Measurements from ENCODE around the gene ZNF200. TPM values are rescaled to one million over a fixed set of nuclear protein-coding genes. Genes with fewer than 3 reads are reported as not detected.

Gene ZNF200
- total and polyA plus RNA-seq, 2 experiments from 2014 or later: 4.6 to 12.5 TPM

DNA sequence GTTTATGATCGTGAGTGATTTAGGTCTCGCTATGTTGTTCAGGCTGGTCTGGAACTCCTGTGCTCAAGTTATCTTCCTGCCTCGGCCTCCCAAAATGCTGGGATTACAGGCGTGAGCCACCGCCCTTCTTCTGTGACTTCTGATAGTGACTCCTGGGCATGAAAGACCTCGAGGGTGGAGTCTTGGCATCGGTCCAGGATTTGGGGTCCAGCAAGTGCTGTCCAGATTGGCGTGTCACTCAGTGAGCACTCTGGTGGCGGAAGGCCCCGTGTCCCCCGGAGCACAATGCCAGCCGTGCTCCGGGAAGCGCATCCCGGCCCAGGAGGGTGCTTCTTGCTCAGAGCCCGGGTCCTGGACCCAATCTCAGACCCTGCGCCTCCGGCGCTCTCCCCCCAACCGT lies 40.2 kb downstream of the ZNF200 start:
- Histone ChIP-seq H3K4me1 (ENCODE audit: insufficient read depth) (peaks cover 5% of the 10 kb centered on the region), H3K4me3 (no peak overlapping the region), H3K36me3 (replicated peaks; ENCODE audit: insufficient read depth, low read depth) (no peaks in the 10 kb centered on the region), H3K4me2 (no peak overlapping the region), H2AFZ (no peak overlapping the region), H4K20me1 (ENCODE audit: insufficient read depth, poor library complexity, severe bottlenecking) (no peaks in the 10 kb centered on the region), H3K9me3 (ENCODE audit: low read depth) (no peaks in the 10 kb centered on the region), H3K79me2 (no peaks in the 10 kb centered on the region), H3K27ac (no peak overlapping the region), H3K9me2 (replicated peaks; ENCODE audit: insufficient read depth) (no peaks in the 10 kb centered on the region), H3K27me3 (peaks cover 41% of the 10 kb centered on the region)
- TF ChIP-seq CTCF (IDR thresholded peaks at IDR 0.05; ENCODE audit: poor library complexity) (no peak), EZH2phosphoT487 (IDR thresholded peaks at IDR 0.05; ENCODE audit: low read depth, severe bottlenecking, unreplicated experiment) (no peak), EZH2 (IDR thresholded peaks at IDR 0.05; ENCODE audit: borderline replicate concordance) (no peak)
- WGBS (ENCODE audit: low lambda C conversion rate, missing lambda C conversion rate): 92% methylated on average over 20 of the region's 20 CpGs
- DNase-seq (ENCODE audit: low spot score): no peak

- 94% methylated on average over 48 of the region's 49 CpGs for WGBS (ENCODE audit: low lambda C conversion rate, missing lambda C conversion rate)
- H3K9me3 ChIP-seq (ENCODE audit: low read depth): no peaks in the 10 kb centered on the region
- no peak for TF ChIP-seq CTCF (IDR thresholded peaks at IDR 0.05; ENCODE audit: poor library complexity)
- TF ChIP-seq EZH2 (IDR thresholded peaks at IDR 0.05; ENCODE audit: borderline replicate concordance): no peak
- no peak for TF ChIP-seq EZH2phosphoT487 (IDR thresholded peaks at IDR 0.05; ENCODE audit: low read depth, severe bottlenecking, unreplicated experiment)
- H2AFZ ChIP-seq: no peak overlapping the region
- H4K20me1 ChIP-seq (ENCODE audit: insufficient read depth, poor library complexity, severe bottlenecking): no peaks in the 10 kb centered on the region
- no peak overlapping the region for H3K4me2 ChIP-seq
- no peaks in the 10 kb centered on the region for H3K9me2 ChIP-seq (replicated peaks; ENCODE audit: insufficient read depth)
- no peak overlapping the region for H3K4me3 ChIP-seq
- DNase-seq (ENCODE audit: low spot score): no peak
- no peaks in the 10 kb centered on the region for H3K79me2 ChIP-seq
- peaks cover 12% of the 10 kb centered on the region for H3K4me1 ChIP-seq (ENCODE audit: insufficient read depth)
- H3K27me3 ChIP-seq: peaks cover 54% of the 10 kb centered on the region
- H3K27ac ChIP-seq: no peak overlapping the region
- H3K36me3 ChIP-seq (replicated peaks; ENCODE audit: insufficient read depth, low read depth): no peaks in the 10 kb centered on the region
Measured at GRCh38 chr16:3193221-3194212, 41.4 kb downstream of the ZNF200 start.

GRCh38 chr16:3192476-3193019 lies 42.4 kb downstream of the ZNF200 start:
- no peaks in the 10 kb centered on the region for H4K20me1 ChIP-seq (ENCODE audit: insufficient read depth, poor library complexity, severe bottlenecking)
- TF ChIP-seq CTCF (IDR thresholded peaks at IDR 0.05; ENCODE audit: poor library complexity): no peak
- no peak for TF ChIP-seq EZH2 (IDR thresholded peaks at IDR 0.05; ENCODE audit: borderline replicate concordance)
- TF ChIP-seq EZH2phosphoT487 (IDR thresholded peaks at IDR 0.05; ENCODE audit: low read depth, severe bottlenecking, unreplicated experiment): no peak
- no peak overlapping the region for H3K4me2 ChIP-seq
- no peaks in the 10 kb centered on the region for H3K36me3 ChIP-seq (replicated peaks; ENCODE audit: insufficient read depth, low read depth)
- H3K27me3 ChIP-seq: peaks cover 59% of the 10 kb centered on the region
- H3K9me3 ChIP-seq (ENCODE audit: low read depth): no peaks in the 10 kb centered on the region
- 93% methylated on average over 35 of the region's 36 CpGs for WGBS (ENCODE audit: low lambda C conversion rate, missing lambda C conversion rate)
- H3K4me1 ChIP-seq (ENCODE audit: insufficient read depth): peaks cover 12% of the 10 kb centered on the region
- no peak overlapping the region for H3K4me3 ChIP-seq
- H2AFZ ChIP-seq: no peak overlapping the region
- H3K79me2 ChIP-seq: no peaks in the 10 kb centered on the region
- H3K27ac ChIP-seq: no peak overlapping the region
- H3K9me2 ChIP-seq (replicated peaks; ENCODE audit: insufficient read depth): no peaks in the 10 kb centered on the region
- DNase-seq (ENCODE audit: low spot score): no peak

All from hepatocyte (in vitro differentiated cells).